ENCODE results near the gene IPO4.

- TF ChIP-seq EZH2 (conservative IDR thresholded peaks at IDR 0.05; ENCODE audit: low read depth, low read length): no peak
- 0 out of 2 replicates have a peak, but pooled peaks have one; percentile 19 for TF ChIP-seq ZZZ3 (CRISPR knock-in tag; IDR thresholded peaks at IDR 0.05; ENCODE audit: borderline replicate concordance)
- TF ChIP-seq ZSCAN31 (CRISPR knock-in tag; IDR thresholded peaks at IDR 0.05; ENCODE audit: low read depth): no peak
- no peak for TF ChIP-seq IRF2 (CRISPR knock-in tag; IDR thresholded peaks at IDR 0.05)
- TF ChIP-seq SIN3A (IDR thresholded peaks at IDR 0.05; ENCODE audit: borderline replicate concordance, low read depth, low read length): no peak
- TF ChIP-seq BRF2 (CRISPR knock-in tag; IDR thresholded peaks at IDR 0.05): no peak
- no peak for TF ChIP-seq CTCF (CRISPR knock-in tag; IDR thresholded peaks at IDR 0.05)
- TF ChIP-seq DPF2 (CRISPR knock-in tag; IDR thresholded peaks at IDR 0.05; ENCODE audit: borderline replicate concordance, low read depth): no peak
- no peak for TF ChIP-seq USF2 (IDR thresholded peaks at IDR 0.05; ENCODE audit: low read depth, low read length)
- no peak for TF ChIP-seq USF2 (CRISPR knock-in tag; IDR thresholded peaks at IDR 0.05; ENCODE audit: borderline replicate concordance)
- TF ChIP-seq ZBTB33 (CRISPR knock-in tag; IDR thresholded peaks at IDR 0.05): no peak
- no peak for TF ChIP-seq ZNF468 (CRISPR knock-in tag; IDR thresholded peaks at IDR 0.05)
- TF ChIP-seq NBN (conservative IDR thresholded peaks at IDR 0.05): no peak
- no peak for TF ChIP-seq BCLAF1 (IDR thresholded peaks at IDR 0.05)
- TF ChIP-seq POLR2AphosphoS5 (IDR thresholded peaks at IDR 0.05; ENCODE audit: low read depth, low read length): no peak
Measured at GRCh38 chr14:24176599-24176998, 12.0 kb downstream of the IPO4 start.

All from HepG2 (cell line).